ENCODE results near the gene CLUH.
"Not testable (repeated sequence)": the region's sequence is repeated elsewhere in the genome, so short reads cannot be mapped to it uniquely, and the experiment has no call there.

Gene CLUH

DNA sequence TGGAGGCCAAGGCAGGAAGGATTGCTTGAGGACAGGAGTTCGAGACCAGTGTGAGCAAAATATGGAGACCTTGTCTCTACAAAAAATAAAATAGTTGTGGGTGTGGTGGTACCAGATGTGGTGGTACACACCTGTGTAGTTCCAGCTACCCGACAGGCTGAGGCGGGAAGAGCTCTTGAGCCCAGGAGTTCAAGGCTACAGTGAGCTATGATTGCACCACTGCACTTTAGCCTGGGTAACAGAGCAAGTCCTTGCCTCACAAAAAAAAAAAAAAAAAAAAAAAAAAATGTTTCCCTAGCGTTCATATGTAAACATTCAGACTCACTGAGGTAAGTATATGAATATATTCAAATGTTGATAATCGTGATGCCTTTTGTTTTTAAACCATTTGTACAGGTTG, 39.5 kb downstream of the CLUH start:
- DNase-seq (ENCODE audit: low read depth): no peak
- no peak for TF ChIP-seq CTCF (IDR thresholded peaks at IDR 0.05; ENCODE audit: low read depth, low read length, missing control alignments)
- H3K4me3 ChIP-seq (ENCODE audit: low read depth, low read length): no peak overlapping the region

GRCh38 chr17:2660410-2660809, 51.2 kb downstream of the CLUH start:
- not testable (repeated sequence) for DNase-seq (ENCODE audit: low read depth)

DNA sequence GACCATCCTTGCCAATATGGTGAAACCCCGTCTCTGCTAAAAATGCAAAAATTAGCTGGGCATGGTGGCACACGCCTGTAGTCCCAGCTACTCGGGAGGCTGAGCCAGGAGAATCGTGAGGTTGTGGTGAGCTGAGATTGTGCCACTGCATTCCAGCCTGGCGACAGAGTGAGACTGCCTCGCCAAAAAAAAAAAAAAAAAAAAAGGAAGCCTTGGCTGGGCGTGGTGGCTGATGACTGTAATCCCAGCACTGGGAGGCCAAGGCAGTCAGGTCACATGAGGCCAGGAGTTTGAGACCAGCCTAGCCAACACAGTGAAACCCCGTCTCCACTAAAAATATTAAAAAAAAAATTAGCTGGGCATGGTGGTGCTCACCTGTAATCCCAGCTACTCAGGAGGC, 52.2 kb downstream of the CLUH start:
- DNase-seq (ENCODE audit: low read depth); H3K4me3 ChIP-seq (ENCODE audit: low read depth, low read length): not testable (repeated sequence)

More at GRCh38 chr17:2660410-2660809, 51.2 kb downstream of the CLUH start:
- not testable (repeated sequence) for H3K4me3 ChIP-seq (ENCODE audit: low read depth, low read length)

DNA sequence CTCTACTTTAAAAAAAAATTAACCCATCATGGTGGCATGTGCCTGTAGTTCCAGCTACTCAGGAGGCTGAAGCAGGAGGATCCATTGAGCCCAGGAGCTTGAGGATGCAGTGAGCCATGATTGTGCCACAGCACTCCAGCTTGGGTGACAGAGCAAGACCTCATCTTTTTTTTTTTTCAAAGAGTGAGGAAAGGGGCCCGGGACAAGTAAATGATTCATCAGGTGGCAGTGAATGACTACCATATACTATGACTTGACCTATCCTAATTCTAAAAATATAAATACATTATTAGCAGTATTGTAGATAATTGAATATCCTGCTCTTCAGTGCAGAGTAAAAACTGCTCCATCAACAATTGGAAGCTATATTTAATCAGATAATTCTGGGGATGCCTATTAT, 55.3 kb downstream of the CLUH start:
- no peak overlapping the region for H3K4me3 ChIP-seq (ENCODE audit: low read depth, low read length)
- no peak for DNase-seq (ENCODE audit: low read depth)
- no peak for TF ChIP-seq CTCF (IDR thresholded peaks at IDR 0.05; ENCODE audit: low read depth, low read length, missing control alignments)

GRCh38 chr17:2655546-2655945, 56.0 kb downstream of the CLUH start:
- DNase-seq (ENCODE audit: low read depth): no peak
- TF ChIP-seq CTCF (IDR thresholded peaks at IDR 0.05; ENCODE audit: low read depth, low read length, missing control alignments): no peak
- H3K4me3 ChIP-seq (ENCODE audit: low read depth, low read length): no peak overlapping the region

GRCh38 chr17:2652911-2653310, 58.7 kb downstream of the CLUH start:
- DNase-seq (ENCODE audit: low read depth); H3K4me3 ChIP-seq (ENCODE audit: low read depth, low read length): not testable (repeated sequence)

DNA sequence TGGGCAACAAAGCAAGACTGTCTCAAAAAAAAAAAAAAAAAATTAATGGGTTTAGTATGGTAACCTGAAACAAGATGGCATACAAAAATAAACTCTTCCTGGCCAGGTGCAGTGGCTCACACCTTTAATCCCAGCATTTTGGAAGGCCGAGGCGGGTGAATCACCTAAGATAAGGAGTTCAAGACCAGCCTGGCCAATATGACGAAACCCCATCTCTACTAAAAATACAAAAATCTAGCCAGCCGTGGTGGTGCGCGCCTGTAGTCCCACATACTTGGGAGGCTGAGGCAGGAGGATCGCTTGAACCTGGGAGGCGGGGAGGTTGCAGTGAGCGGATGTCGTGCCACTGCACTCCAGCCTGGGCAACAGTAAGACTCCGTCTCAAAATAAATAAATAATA, 62.4 kb downstream of the CLUH start:
- TF ChIP-seq CTCF (IDR thresholded peaks at IDR 0.05; ENCODE audit: low read depth, low read length, missing control alignments): no peak
- DNase-seq (ENCODE audit: low read depth): no peak

DNA sequence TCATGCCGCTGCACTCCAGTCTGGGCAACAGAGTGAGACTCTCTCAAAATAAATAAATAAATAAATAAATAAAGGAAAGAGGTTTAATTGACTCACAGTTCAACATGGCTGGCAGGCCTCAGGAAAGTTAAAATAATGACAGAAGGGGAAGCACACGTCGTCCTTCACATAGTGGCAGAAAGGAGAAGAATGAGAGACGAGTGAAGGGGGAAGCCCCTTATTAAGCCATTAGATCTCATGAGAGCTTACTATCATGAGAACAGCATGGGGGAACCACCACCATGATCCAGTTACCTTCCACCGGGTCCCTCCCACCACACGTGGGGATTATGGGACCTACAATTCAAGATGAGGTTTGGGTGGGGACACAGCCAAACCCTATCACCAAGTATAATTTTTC, 63.6 kb downstream of the CLUH start:
- no peak overlapping the region for H3K4me3 ChIP-seq (ENCODE audit: low read depth, low read length)
- TF ChIP-seq CTCF (IDR thresholded peaks at IDR 0.05; ENCODE audit: low read depth, low read length, missing control alignments): no peak
- no peak for DNase-seq (ENCODE audit: low read depth)

More for the DNA sequence above, 62.4 kb downstream of the CLUH start:
- no peak overlapping the region for H3K4me3 ChIP-seq (ENCODE audit: low read depth, low read length)

GRCh38 chr17:2644971-2645370, 66.6 kb downstream of the CLUH start:
- no peak overlapping the region for H3K4me3 ChIP-seq (ENCODE audit: low read depth, low read length)
- no peak for DNase-seq (ENCODE audit: low read depth)
- TF ChIP-seq CTCF (IDR thresholded peaks at IDR 0.05; ENCODE audit: low read depth, low read length, missing control alignments): no peak
